Measurements from ENCODE around the gene LRP8. TPM values are rescaled to one million over a fixed set of nuclear protein-coding genes. Genes with fewer than 3 reads are reported as not detected.

LRP8 gene
- total and polyA plus RNA-seq, 2 donors (not counting 1 experiment from before 2014, with no cell fraction given) = 7.8 to 9.4 TPM

DNA sequence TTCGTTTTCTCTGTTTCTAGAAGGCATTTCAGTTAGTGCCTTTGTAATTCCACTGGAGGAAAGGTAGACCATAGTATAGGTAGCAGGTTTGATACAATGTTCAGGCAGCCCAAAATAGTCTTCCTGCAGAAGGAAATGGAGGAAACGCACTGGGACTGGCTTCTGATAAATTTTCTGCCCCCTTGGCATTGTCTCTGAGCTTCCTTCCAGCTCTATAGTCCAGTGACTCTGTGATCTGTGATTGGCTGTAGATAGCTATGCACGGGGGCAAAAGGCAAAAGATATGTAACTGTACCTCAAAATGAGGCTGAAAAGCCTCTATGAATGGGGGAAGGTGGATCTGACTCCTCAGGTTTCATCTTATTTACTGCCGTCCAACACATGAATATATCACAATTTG is 83.7 kb downstream of the LRP8 start:
- Histone ChIP-seq H3K4me2 (replicated peaks; ENCODE audit: low read depth, low read length, poor library complexity, severe bottlenecking) (no peak overlapping the region), H3K27ac (ENCODE audit: low read length in 2 of 2) (no peak overlapping the region), H2AFZ (ENCODE audit: insufficient read depth, low read depth, low read length, poor library complexity, severe bottlenecking) (no peak overlapping the region), H4K20me1 (ENCODE audit: control insufficient read depth, insufficient read depth, low read length, poor library complexity, severe bottlenecking) (no peaks in the 10 kb centered on the region), H3K36me3 (replicated peaks in 1 of 2; ENCODE audit: control extremely low read depth in 1 of 2, control insufficient read depth in 1 of 2, extremely low read depth in 1 of 2, insufficient read depth in 2 of 2, low read length in 1 of 2) (no peaks in the 10 kb centered on the region), H3K27me3 (replicated peaks in 1 of 4; ENCODE audit: control extremely low read depth in 1 of 4, control insufficient read depth in 3 of 4, insufficient read depth in 4 of 4, low read length in 3 of 4) (no peaks in the 10 kb centered on the region), H3K9ac (ENCODE audit: low read length) (no peak overlapping the region), H3K9me3 (ENCODE audit: control extremely low read depth in 1 of 3, control insufficient read depth in 2 of 3, insufficient read depth in 1 of 3, low read length in 2 of 3) (no peaks in the 10 kb centered on the region), H3K79me2 (ENCODE audit: control insufficient read depth, insufficient read depth, low read length) (no peaks in the 10 kb centered on the region), H3K4me1 (ENCODE audit: control insufficient read depth in 2 of 2, insufficient read depth in 2 of 2, low read length in 2 of 2) (peaks cover 19 to 24% of the 10 kb centered on the region in 2 donors), H3K4me3 (ENCODE audit: control extremely low read depth in 1 of 5, extremely low read depth in 1 of 5, insufficient read depth in 1 of 5, low read depth in 2 of 5, low read length in 4 of 5) (no peak overlapping the region)
- ATAC-seq (ENCODE audit: low read depth) (no peak), DNase-seq (no peak)
- CTCF ChIA-PET = interaction anchor here (0.9 kb wide), 1 partner anchor 17 kb away, joined by 3 read pairs; no protein-coding TSS in a partner anchor
- 33% methylated on average over 1 of the region's 4 CpGs for WGBS (ENCODE audit: insufficient coverage)
- intact Hi-C loops (cut with micrococcal nuclease) = no loop called here
- H3K9me3 Mint-ChIP-seq (ENCODE audit: insufficient read depth) = no peaks in the 10 kb centered on the region
- H3K4me1 Mint-ChIP-seq = peaks cover 32% of the 10 kb centered on the region
- TF ChIP-seq, protein P1, sequence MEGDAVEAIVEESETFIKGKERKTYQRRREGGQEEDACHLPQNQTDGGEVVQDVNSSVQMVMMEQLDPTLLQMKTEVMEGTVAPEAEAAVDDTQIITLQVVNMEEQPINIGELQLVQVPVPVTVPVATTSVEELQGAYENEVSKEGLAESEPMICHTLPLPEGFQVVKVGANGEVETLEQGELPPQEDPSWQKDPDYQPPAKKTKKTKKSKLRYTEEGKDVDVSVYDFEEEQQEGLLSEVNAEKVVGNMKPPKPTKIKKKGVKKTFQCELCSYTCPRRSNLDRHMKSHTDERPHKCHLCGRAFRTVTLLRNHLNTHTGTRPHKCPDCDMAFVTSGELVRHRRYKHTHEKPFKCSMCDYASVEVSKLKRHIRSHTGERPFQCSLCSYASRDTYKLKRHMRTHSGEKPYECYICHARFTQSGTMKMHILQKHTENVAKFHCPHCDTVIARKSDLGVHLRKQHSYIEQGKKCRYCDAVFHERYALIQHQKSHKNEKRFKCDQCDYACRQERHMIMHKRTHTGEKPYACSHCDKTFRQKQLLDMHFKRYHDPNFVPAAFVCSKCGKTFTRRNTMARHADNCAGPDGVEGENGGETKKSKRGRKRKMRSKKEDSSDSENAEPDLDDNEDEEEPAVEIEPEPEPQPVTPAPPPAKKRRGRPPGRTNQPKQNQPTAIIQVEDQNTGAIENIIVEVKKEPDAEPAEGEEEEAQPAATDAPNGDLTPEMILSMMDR (IDR thresholded peaks at IDR 0.05) = no peak
- TF ChIP-seq EZH2 (IDR thresholded peaks at IDR 0.05; ENCODE audit: borderline replicate concordance, insufficient read depth, low read depth, low read length, poor library complexity, severe bottlenecking) = no peak
- H3K27ac Mint-ChIP-seq = no peak overlapping the region
- POLR2A ChIA-PET = no interaction called here
- no peaks in the 10 kb centered on the region for H3K27me3 Mint-ChIP-seq
- H3K4me3 Mint-ChIP-seq = no peak overlapping the region

DNA sequence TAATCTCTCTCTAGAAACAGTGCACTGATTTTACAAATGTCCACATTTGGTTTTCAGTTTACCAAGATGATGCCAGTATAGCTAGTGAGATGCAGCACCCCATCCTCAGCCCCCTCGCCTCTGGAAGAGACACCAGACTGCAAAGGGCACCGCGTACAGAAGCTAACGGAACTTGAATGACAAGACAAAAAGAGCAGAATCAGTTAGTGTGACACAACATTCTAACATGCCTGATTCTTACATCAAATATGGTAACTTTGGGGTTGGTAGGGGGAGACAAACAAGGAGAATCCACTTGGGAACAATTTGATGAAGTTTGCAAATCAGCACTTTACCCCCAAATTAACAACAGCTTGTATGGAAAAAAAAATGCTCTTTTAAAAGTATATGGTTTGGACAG is 85.5 kb downstream of the LRP8 start:
- WGBS (ENCODE audit: insufficient coverage) = no CpG with 5 or more reads among the region's 4 CpGs
- H3K4me3 Mint-ChIP-seq = no peak overlapping the region
- Histone ChIP-seq H3K27ac (ENCODE audit: low read length in 2 of 2) (no peak overlapping the region), H4K20me1 (ENCODE audit: control insufficient read depth, insufficient read depth, low read length, poor library complexity, severe bottlenecking) (no peaks in the 10 kb centered on the region), H3K9ac (ENCODE audit: low read length) (no peak overlapping the region), H3K27me3 (replicated peaks in 1 of 4; ENCODE audit: control extremely low read depth in 1 of 4, control insufficient read depth in 3 of 4, insufficient read depth in 4 of 4, low read length in 3 of 4) (no peaks in the 10 kb centered on the region), H3K36me3 (replicated peaks in 1 of 2; ENCODE audit: control extremely low read depth in 1 of 2, control insufficient read depth in 1 of 2, extremely low read depth in 1 of 2, insufficient read depth in 2 of 2, low read length in 1 of 2) (no peaks in the 10 kb centered on the region), H3K79me2 (ENCODE audit: control insufficient read depth, insufficient read depth, low read length) (peaks cover 8% of the 10 kb centered on the region), H3K4me1 (ENCODE audit: control insufficient read depth in 2 of 2, insufficient read depth in 2 of 2, low read length in 2 of 2) (peaks cover 27 to 37% of the 10 kb centered on the region in 2 donors), H3K4me3 (ENCODE audit: control extremely low read depth in 1 of 5, extremely low read depth in 1 of 5, insufficient read depth in 1 of 5, low read depth in 2 of 5, low read length in 4 of 5) (no peak overlapping the region), H3K9me3 (ENCODE audit: control extremely low read depth in 1 of 3, control insufficient read depth in 2 of 3, insufficient read depth in 1 of 3, low read length in 2 of 3) (peaks cover 0 to 4% (median 0%) of the 10 kb centered on the region in 3 donors), H3K4me2 (replicated peaks; ENCODE audit: low read depth, low read length, poor library complexity, severe bottlenecking) (no peak overlapping the region), H2AFZ (ENCODE audit: insufficient read depth, low read depth, low read length, poor library complexity, severe bottlenecking) (no peak overlapping the region)
- ATAC-seq (ENCODE audit: low read depth) (no peak), DNase-seq (no peak)
- POLR2A ChIA-PET = no interaction called here
- intact Hi-C loops (cut with micrococcal nuclease) = no loop called here
- H3K9me3 Mint-ChIP-seq (ENCODE audit: insufficient read depth) = no peaks in the 10 kb centered on the region
- CTCF ChIA-PET = no interaction called here
- TF ChIP-seq, protein P1 (IDR thresholded peaks at IDR 0.05) = no peak
- no peak for TF ChIP-seq EZH2 (IDR thresholded peaks at IDR 0.05; ENCODE audit: borderline replicate concordance, insufficient read depth, low read depth, low read length, poor library complexity, severe bottlenecking)
- no peaks in the 10 kb centered on the region for H3K27me3 Mint-ChIP-seq
- no peak overlapping the region for H3K27ac Mint-ChIP-seq
- peaks cover 42% of the 10 kb centered on the region for H3K4me1 Mint-ChIP-seq

All from B cell (primary cell).